Skin epidermis (tissue), 12 donors: ENCODE results near the gene MALRD1.

Experiments used
- H3K27ac ChIP-seq, 21 experiments: fragments of 200-600 bp; sonication (generic) in 11 of 21; one replicate each; pipeline ENCODE4 v1.5.0; 2020; ENCODE audit warnings: mild to moderate bottlenecking in 3 of 21, inconsistent platforms in 2 of 21, moderate library complexity in 2 of 21
- H3K4me3 ChIP-seq, 7 experiments: fragments of 200-600 bp; sonication (generic) in 2 of 7; one replicate each; pipeline ENCODE4 v1.5.0; 2020; ENCODE audit warnings: inconsistent platforms in 2 of 7, mild to moderate bottlenecking in 2 of 7, moderate library complexity in 1 of 7

The MALRD1 gene

DNA sequence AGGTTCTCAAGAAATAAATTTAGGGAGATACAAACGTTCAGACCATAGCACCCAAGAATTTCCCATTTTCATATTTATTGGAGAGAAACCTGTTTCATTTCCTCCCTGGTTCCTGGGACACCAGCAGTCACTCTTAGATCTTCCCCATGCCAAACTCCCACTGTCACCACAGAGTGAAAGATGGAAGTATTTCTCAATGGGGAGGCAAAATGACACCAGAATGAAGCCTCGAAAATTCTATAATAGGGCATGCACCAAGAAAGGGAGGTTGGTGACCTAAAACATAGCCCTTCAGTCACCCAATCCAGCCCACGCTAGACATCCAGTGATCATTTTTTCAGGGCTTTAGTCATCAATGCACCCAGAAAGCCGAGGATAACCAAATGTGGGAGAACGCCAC, 619.5 kb downstream of the MALRD1 start:
- no peak overlapping the region for H3K4me3 ChIP-seq
- H3K27ac ChIP-seq: no peak overlapping the region

DNA sequence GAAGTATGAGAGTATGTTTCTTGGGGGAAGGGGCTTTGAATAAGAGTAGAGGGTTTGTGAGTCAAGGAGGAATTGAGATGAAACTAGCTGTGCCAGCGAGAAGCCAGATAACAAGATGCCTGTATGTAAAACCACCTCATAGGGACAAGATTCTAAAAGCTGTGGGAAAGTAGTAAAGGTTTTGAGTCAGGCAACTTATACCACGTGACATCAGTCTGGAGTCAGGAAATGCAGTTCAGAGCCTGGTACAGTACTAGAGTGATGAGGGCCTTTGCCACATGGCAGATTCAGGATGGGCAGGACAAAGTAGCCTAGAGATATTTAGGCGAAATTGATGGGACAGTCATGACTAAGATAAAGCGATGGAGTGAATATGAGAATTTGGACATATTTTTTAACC, 627.5 kb downstream of the MALRD1 start:
- no peak overlapping the region for H3K4me3 ChIP-seq
- H3K27ac ChIP-seq: no peak overlapping the region

DNA sequence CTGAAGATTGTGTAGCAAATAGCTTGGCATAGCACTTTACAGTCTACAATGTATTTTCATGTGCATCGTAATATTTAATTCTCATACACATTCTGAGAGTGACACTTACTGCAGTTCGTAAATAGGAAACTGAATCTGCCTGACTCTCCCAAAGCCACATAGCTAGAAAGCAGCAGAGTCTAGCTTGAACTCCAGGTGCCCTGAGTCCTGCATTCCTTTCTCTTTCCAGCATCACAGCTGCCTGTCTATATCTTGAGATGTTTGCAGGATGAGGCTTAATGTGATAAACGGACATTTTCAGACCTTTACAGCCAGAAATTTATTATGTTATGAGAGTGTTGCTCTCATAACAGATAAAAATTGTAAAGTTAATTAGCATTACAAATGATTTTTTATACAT, 634.8 kb downstream of the MALRD1 start:
- no peak overlapping the region for H3K4me3 ChIP-seq
- no peak overlapping the region for H3K27ac ChIP-seq

DNA sequence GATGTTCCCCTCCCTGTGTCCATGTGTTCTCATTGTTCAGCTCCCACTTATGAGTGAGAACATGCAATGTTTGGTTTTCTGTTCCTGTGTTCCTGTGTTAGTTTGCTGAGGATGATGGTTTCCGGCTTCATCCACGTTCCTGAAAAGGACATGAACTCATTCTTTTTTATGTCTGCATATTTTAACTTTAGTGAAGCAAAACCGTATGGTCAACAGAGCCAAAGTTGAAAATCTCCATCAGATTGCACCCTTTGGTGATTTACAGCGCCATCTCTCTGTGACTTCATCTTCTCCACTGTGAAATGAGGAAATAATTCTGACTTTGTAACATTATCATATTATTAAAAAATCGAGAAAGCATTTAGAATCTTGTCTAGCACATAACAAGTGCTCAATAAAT, 635.4 kb downstream of the MALRD1 start:
- Histone ChIP-seq H3K4me3 (no peak overlapping the region), H3K27ac (no peak overlapping the region)

DNA sequence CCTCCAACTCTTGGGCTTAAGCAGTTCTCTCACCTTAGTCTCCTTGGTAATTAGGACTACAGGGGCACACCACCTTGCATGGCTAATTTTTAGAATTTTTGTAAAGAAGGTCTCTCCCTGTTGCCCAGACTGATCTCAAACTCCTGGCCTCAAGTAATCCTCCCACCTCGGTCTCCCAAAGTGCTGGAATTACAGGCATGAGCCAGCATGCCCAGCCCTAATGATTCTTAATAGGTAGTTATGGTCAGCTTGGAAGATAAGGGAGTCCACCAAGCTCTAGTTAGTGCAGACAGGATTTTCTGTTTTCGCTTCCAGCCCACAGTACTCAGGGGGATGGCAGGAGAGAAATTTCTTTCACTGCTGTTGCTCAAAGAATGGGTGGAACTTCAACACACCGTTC, 639.7 kb downstream of the MALRD1 start:
- no peak overlapping the region for H3K4me3 ChIP-seq

DNA sequence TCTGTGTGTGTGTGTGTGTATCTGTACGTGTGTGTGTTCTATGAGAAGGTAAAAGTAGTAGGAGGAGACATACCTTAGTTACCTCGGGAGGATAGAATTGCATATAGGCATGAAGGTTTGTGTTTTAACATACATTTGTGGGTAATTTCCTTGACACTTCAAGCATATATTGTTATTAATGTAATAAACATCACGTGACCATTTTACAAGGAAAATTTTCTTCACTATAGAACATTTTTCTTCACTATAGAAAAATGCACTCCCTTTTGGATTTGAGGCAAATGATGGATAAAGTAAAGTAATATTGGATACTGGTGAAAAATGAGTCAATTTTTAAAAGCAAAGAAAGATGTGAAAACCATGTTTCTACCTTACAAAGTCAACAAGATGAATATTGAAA, 640.6 kb downstream of the MALRD1 start:
- H3K27ac ChIP-seq: no peak overlapping the region
- no peak overlapping the region for H3K4me3 ChIP-seq

More for the DNA sequence above, 639.7 kb downstream of the MALRD1 start:
- H3K27ac ChIP-seq: no peak overlapping the region

DNA sequence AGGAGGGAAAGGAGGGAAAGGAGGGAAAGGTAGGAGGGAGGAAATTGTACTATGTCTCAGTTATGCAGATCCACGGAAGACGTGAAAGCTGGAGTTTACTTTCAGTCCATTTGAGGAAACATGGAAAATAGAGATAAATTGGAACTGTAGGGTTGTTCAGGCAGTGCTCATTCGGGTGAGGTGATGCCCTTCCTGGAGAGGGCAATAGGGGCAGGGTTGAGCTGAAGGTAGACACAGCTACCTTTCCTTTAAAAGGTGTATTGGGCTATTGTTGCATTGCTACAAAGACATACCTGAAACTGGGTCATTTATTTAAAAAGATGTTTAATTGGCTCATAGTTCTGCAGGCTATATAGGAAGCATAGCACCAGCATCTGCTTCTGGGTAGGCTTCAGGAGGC, 650.7 kb downstream of the MALRD1 start:
- Histone ChIP-seq H3K4me3 (no peak overlapping the region), H3K27ac (no peak overlapping the region)

DNA sequence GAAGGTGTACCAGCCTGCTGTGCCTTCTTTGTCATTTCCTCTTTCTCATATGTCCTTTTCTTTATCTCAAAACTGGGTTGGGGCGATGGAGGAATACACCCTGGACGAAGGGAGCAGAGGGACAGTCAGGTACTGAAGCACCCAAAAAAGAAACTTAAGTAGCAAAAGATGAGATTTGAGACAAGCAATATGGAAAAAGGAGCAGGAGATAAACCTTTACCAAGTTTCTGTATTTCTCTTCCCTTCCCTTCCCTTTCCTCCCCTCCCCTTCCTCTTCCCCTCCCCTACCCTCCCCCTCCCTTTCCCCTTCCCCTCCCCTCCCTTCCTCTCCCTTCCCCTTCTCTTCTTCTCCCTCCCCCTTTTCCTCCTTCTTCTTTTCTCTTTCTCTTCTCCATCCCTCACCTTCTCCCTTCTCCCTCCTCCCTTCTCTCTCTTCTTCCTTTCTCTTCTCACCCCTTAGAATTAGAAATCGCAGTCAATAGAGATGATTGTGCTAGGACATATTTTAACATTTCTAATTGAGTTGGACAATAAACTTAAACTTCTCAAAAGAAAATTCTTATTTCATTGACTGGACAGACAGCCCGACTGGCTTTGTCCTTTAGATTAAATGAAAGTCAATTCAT, 652.9 kb downstream of the MALRD1 start:
- no peak overlapping the region for H3K27ac ChIP-seq

DNA sequence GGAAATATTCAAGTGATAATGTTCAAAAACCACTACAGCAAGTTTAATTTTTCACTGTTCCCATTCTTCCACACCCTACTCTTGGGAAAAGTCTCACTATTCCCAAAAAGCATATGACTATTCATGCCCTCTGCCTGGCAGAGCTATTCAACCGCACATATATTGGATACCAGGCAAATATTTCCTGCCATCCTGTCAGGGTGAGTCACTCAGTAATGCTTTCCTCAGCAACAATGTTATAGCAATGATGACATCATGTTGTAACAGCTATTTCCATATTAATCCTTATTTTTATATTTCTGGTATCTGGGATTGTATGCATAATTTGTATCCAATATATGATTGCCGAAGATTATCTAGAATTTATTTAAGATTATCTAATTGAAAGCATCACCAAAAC, 653.6 kb downstream of the MALRD1 start:
- Histone ChIP-seq H3K27ac (no peak overlapping the region), H3K4me3 (no peak overlapping the region)

More for the DNA sequence above, 652.9 kb downstream of the MALRD1 start:
- H3K4me3 ChIP-seq: no peak overlapping the region

DNA sequence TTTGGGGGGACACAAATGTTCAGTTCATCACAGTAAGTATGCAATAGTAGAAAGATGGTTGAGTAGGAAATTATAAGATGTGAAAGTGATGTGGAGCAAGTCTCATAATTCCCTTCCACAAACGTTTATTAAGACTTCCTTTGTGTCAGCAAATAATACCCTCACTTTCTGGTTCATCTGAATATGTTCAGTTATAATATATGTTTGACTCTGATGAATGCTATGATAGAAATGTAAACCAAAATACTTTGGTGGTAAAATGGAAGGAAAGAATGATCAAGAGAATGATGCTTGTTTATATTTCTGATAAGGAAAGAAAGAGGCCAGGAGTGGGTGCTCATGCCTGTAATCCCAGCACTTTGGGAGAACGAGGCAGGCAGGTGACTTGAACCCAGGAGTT, 655.9 kb downstream of the MALRD1 start:
- Histone ChIP-seq H3K27ac (no peak overlapping the region), H3K4me3 (no peak overlapping the region)

DNA sequence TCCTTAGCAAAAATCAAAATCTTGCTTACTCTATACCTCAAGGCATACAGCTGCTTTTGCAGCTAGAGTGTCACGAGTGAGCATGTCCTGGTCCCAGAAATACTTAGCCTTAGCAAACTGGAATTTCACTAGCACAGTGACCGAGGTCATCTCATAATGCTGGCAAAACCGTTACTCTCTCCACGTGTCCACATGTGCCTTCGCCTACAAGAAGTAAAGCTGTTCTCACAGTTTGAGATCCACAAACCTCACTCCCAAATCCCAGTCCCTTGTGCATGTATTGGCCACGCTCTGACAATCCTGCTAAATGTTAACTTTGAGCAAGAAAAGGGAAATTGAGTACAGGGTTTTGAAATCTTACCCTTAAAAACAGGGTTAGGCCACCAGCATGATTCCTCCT, 656.6 kb downstream of the MALRD1 start:
- H3K4me3 ChIP-seq: no peak overlapping the region
- no peak overlapping the region for H3K27ac ChIP-seq

DNA sequence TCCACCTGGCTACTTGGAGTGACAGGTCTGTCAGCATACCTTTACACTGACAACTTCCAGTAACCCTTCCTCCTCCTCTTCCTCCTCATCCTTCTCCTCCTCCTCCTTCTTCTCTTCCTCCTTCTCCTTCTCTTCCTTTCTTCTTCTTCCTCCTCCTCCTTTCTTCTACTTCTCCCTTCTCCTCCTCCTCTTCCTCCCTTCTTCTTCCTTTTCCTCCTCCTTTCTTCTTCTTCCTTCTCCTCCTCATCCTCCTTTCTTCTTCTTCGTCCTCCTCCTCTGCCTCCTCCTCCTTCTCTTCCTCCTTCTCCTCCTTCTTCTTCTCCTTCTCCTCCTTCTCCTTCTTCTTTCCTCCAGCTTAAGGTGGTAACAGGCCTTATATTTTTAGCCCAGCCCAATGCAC, 658.3 kb downstream of the MALRD1 start:
- Histone ChIP-seq H3K4me3 (no peak overlapping the region), H3K27ac (no peak overlapping the region)

DNA sequence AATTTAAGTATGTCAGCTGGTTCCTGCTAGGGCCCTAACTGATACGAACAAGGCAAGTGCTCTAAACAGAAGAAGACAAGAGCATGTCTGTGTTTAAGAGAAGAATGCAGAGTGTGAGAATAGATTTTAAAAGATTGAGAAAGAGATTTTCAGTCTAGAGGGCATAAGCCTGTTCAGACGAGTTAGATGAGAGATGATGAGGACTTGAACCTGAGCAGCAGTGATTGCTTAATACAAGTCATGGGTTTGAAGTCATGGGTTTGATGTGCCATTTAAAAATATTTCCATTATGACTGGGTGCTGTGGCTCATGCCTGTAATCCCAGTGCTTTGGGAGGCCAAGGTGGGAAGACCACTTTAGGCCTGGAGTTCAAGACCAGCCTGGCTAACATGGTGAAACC, 658.8 kb downstream of the MALRD1 start:
- no peak overlapping the region for H3K4me3 ChIP-seq
- H3K27ac ChIP-seq: no peak overlapping the region

DNA sequence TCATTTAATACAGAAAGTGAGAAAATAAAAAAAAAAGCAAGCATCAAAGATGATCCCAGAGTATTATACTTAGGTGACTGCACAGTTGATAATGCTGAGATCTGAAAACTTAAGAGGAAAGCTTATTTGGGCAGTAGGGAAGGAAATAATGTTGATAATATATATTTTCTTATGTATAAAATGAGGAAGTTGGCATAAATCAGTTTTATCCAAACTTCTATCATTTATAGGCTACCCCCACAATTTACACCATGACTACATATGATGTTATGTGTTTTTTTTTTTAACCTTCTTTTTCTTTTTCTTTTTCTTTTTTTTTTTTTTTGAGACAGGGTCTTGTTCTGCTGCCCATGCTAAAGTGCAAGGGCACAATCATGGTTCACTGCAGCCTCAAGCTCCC, 659.4 kb downstream of the MALRD1 start:
- no peak overlapping the region for H3K27ac ChIP-seq

DNA sequence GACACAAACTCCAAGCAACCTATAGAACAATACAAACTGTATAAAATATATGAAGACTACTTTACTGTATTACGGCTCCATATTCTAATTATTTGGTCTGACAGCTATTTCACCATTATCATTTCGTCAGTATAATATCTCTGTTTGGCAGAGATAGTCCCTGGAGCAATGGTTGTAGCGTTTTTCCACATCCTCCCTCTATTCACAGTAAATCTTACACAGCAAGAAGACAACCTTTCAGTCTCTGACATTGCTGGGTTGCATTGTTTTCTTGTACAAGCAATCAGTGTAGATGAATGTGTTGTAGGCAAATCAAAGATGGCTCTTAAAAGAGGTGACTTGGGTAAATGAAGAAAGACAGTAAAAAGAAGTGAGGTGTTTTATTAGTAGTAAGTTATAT, 662.0 kb downstream of the MALRD1 start:
- Histone ChIP-seq H3K27ac (no peak overlapping the region), H3K4me3 (no peak overlapping the region)

More for the DNA sequence above, 659.4 kb downstream of the MALRD1 start:
- no peak overlapping the region for H3K4me3 ChIP-seq

DNA sequence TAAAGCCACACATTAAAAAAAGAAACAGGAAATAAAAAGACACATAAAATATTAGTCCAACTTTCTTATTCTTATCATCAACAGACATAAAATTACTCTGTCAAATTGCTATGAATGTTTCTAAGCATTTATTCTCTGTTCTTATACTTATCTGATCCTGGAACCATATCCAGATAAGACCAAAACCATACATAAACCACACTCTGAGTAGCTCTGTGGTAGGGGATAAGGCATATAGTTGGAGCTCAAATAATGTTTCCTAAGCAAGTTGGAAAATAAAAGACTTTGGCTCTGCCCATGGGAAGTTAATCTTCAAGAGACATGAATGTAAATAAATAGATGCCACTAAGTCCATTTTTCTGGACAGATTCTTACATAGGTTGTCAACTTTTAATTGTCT, 664.6 kb downstream of the MALRD1 start:
- no peak overlapping the region for H3K4me3 ChIP-seq
- H3K27ac ChIP-seq: no peak overlapping the region

DNA sequence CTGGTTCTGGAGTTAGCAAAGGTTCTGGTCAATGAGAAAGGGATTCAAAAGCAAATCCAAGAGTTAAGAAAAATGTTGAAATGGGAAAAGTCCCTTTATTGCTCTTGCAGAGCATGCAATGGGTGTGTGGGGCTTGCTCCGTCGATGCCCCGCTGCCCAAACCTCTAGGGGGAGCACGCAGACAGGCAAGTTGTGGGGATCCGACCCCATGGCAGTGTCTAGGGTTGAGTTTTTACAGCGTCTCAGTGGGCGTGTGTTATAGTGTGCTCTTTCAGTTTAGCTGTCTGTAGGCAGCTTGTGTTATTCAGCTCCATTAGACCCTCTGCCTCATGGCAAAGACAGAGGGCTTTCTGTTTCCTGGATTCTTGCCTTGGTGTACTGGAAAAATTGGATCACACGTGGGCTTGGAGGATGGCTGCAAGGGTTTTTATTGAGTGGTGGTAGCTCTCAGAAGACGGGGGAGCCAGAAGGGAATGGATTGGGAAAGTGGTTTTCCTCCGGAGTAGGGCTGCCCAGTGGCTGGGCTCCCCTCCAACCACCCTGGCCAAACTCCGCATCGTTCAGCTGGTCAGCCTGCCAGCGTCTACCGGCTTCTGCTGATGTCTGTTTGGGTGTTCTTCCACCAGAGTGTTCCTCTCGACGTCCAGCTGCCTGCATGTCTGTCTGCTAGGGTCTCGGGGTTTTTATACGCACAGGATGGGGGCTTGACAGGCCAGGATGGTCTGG, 665.4 kb downstream of the MALRD1 start:
- no peak overlapping the region for H3K4me3 ChIP-seq

DNA sequence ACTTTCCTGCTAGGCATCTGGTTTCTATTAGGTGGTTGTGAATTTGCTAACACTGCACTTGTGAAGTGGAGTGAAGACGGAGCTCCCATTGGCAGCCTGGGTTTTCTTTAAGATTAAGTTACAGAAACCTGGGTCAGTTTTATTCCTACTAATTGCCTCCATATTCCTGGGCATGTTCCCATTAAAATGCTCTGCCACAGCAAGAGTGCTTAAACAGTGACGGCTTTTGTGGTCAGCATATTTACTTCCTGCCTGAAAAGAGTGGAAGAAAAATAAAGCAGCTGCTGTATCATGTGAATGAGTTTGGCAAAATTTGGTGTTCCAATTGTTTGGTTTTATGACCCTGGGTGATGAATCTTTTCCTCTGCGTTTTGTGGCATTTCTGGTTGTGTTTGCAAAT, 670.7 kb downstream of the MALRD1 start:
- no peak overlapping the region for H3K4me3 ChIP-seq
- peak overlapping the region in 2 of 21 experiments; percentile 23 to 31 for H3K27ac ChIP-seq

More for the DNA sequence above, 665.4 kb downstream of the MALRD1 start:
- H3K27ac ChIP-seq: no peak overlapping the region

DNA sequence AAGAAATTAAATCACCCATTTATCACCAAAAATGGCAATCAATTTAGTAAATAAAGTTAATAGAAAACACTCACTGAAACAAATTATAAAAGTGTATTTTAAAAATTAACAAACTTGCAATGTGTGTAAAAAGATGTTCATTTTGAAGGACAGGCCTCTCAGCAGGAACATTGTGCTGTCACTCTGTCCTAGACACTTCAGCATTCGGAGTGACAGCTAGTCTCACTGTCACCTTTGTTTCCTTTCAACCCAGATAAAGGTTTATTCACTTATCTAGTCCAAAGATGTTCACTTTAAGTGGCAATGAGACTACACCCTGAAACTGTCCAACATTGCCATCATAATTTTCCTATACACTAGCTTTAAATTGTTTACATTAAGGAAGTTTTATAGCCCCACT, 675.7 kb downstream of the MALRD1 start:
- no peak overlapping the region for H3K4me3 ChIP-seq

DNA sequence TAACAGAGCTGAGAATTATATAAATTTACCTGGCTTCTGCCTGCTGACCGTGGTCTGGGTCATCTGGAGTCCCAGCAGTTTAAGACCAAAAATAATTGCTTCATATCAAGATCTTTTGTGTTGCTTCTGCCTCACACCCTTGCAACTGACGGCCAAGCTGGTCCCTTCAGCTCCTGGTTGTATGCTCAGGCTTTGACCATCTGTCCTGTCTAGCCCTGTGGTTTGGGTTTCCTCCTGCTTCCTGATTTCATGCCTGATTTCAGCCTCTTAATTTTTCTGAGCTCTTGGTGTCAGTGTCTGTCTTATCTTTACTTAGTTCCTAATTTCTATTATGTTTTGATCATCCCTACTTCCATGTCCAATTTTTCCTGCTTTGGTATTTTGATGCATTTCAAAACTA, 679.8 kb downstream of the MALRD1 start:
- Histone ChIP-seq H3K4me3 (no peak overlapping the region), H3K27ac (no peak overlapping the region)

More for the DNA sequence above, 675.7 kb downstream of the MALRD1 start:
- no peak overlapping the region for H3K27ac ChIP-seq

DNA sequence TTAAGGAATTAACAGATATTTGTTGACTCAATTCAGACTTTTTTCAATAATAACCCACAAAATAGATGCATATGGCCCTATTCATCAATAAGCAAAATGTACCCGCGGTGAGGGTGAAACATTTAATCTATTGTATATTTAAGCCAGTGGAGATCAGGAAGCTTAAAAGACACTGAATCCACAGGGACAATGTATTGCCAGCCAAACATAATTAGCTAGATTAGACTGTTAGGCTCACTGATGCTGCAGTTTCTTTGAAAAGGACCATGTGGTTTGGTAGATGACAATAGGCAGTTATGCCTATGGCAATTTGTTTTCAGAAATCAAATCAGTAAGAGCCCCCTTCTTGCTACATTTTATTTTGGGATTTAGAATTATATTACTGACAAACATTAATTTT, 680.4 kb downstream of the MALRD1 start:
- Histone ChIP-seq H3K4me3 (no peak overlapping the region), H3K27ac (no peak overlapping the region)
